ENCODE results near the gene PDZD2.
"Not testable (repeated sequence)": the region's sequence is repeated elsewhere in the genome, so short reads cannot be mapped to it uniquely, and the experiment has no call there.

The PDZD2 gene

GRCh38 chr5:32071351-32071944, 432.5 kb downstream of the PDZD2 start:
- H3K4me3 ChIP-seq (ENCODE audit: control insufficient read depth, low read depth, low read length) = no peak overlapping the region
- peak; percentile 42 for DNase-seq (ENCODE audit: low read depth)
- TF ChIP-seq CTCF (IDR thresholded peaks at IDR 0.05; ENCODE audit: control insufficient read depth, insufficient read depth, low read depth, low read length, missing control alignments) = no peak

- TF ChIP-seq CTCF (IDR thresholded peaks at IDR 0.05; ENCODE audit: control insufficient read depth, insufficient read depth, low read depth, low read length, missing control alignments) = no peak
- DNase-seq (ENCODE audit: low read depth) = no peak
- H3K4me3 ChIP-seq (ENCODE audit: control insufficient read depth, low read depth, low read length) = no peak overlapping the region
Measured at GRCh38 chr5:32072054-32072453, 433.1 kb downstream of the PDZD2 start.

GRCh38 chr5:32074401-32074800, 435.5 kb downstream of the PDZD2 start:
- no peak for DNase-seq (ENCODE audit: low read depth)

GRCh38 chr5:32076699-32077695, 438.1 kb downstream of the PDZD2 start:
- DNase-seq (ENCODE audit: low read depth) = peak; percentile 8
- peak; percentile 76 for TF ChIP-seq CTCF (IDR thresholded peaks at IDR 0.05; ENCODE audit: control insufficient read depth, insufficient read depth, low read depth, low read length, missing control alignments)
- H3K4me3 ChIP-seq (ENCODE audit: control insufficient read depth, low read depth, low read length) = no peak overlapping the region

More at GRCh38 chr5:32074401-32074800, 435.5 kb downstream of the PDZD2 start:
- H3K4me3 ChIP-seq (ENCODE audit: control insufficient read depth, low read depth, low read length) = no peak overlapping the region
- no peak for TF ChIP-seq CTCF (IDR thresholded peaks at IDR 0.05; ENCODE audit: control insufficient read depth, insufficient read depth, low read depth, low read length, missing control alignments)

GRCh38 chr5:32078855-32079254, 439.9 kb downstream of the PDZD2 start:
- not testable (repeated sequence) for H3K4me3 ChIP-seq (ENCODE audit: control insufficient read depth, low read depth, low read length)

GRCh38 chr5:32080565-32080964, 441.6 kb downstream of the PDZD2 start:
- DNase-seq (ENCODE audit: low read depth); H3K4me3 ChIP-seq (ENCODE audit: control insufficient read depth, low read depth, low read length): not testable (repeated sequence)

More at GRCh38 chr5:32078855-32079254, 439.9 kb downstream of the PDZD2 start:
- not testable (repeated sequence) for DNase-seq (ENCODE audit: low read depth)

- no peak overlapping the region for H3K4me3 ChIP-seq (ENCODE audit: control insufficient read depth, low read depth, low read length)
- TF ChIP-seq CTCF (IDR thresholded peaks at IDR 0.05; ENCODE audit: control insufficient read depth, insufficient read depth, low read depth, low read length, missing control alignments) = no peak
- no peak for DNase-seq (ENCODE audit: low read depth)
Measured at GRCh38 chr5:32082701-32083100, 443.8 kb downstream of the PDZD2 start.
